Ovary (tissue), 9 donors: ENCODE data around the gene ALDOA. TPM values are rescaled to one million over a fixed set of nuclear protein-coding genes. Genes with fewer than 3 reads are reported as not detected.
A peak's percentile ranks its signal among the peaks of the same experiment; 100 is the strongest.

ENCODE experiments used
- DNase-seq, 5 donors: peaks; one replicate each; pipeline ENCODE4 v3.0.0-alpha.2; 2019 to 2020
- H3K27ac ChIP-seq, 2 donors: fragments of 200-600 bp; one replicate each; pipeline versions ENCODE4 v1.5.1 to v1.8.0; 2019 to 2022
- H3K27me3 ChIP-seq: fragments of 200-600 bp; one replicate; pipeline ENCODE4 v1.8.0; 2022
- H3K36me3 ChIP-seq: fragments of 200-600 bp; sonication (generic); one replicate; pipeline ENCODE4 v1.5.1; 2019
- H3K4me1 ChIP-seq: one replicate; pipeline ENCODE4 v1.8.1; 2013; ENCODE audit warnings: mild to moderate bottlenecking, moderate library complexity; ENCODE audit not compliant: insufficient read depth
- H3K4me3 ChIP-seq: fragments of 200-600 bp; sonication (generic); one replicate; pipeline ENCODE4 v1.5.1; 2017
- H3K9me3 ChIP-seq, 2 donors: fragments of 200-600 bp in 1 of 2; sonication (generic) in 1 of 2; one replicate each; pipeline versions ENCODE4 v1.5.1 to v1.8.1; 2013 to 2019; ENCODE audit warnings: mild to moderate bottlenecking in 1 of 2, moderate library complexity in 1 of 2
- CTCF ChIP-seq, 3 donors: fragments of 450-650 bp in 2 of 3; fragments of 200-600 bp in 1 of 3; IDR thresholded peaks; one replicate each; pipeline versions ENCODE4 v1.5.1 to v1.8.0; 2016 to 2022; ENCODE audit warnings: antibody characterized with exemption in 3 of 3, mild to moderate bottlenecking in 1 of 3
- EP300 ChIP-seq: sonication (generic); formaldehyde crosslinking; IDR thresholded peaks from one replicate; pipeline ENCODE4 v1.6.1; 2017; ENCODE audit warnings: antibody characterized with exemption
- POLR2A ChIP-seq: fragments of 450-650 bp; IDR thresholded peaks from one replicate; pipeline ENCODE4 v1.6.1; 2017; ENCODE audit warnings: antibody characterized with exemption, mild to moderate bottlenecking, moderate library complexity
- WGBS, 3 donors: extraction: QIAGEN DNeasy Blood & Tissue Kit in 1 of 3; methylation state at CpG; one replicate each; pipeline versions ENCODE4 v1.1.5 to v1.1.7; 2013 to 2017; 5-methylcytosine and 5-hydroxymethylcytosine counted together
- intact Hi-C, 4 donors: fragments of 100-400 bp; cut with DNase I; formaldehyde crosslinking; loops; one replicate each; pipeline versions ENCODE4 v1.11.0 to v1.15.1; 2022 to 2023
- polyA plus RNA-seq, 2 donors: library from polyadenylated mRNA; stranded (reverse); fragments of 200-250 nt in 1 of 2; fragments of 350-450 nt in 1 of 2; fragmentation: Illumina TruSeq in 1 of 2; extraction: RNeasy Lipid Tissue Mini Kit (QIAGEN cat#74804) in 1 of 2; gene quantifications; one replicate each; pipeline ENCODE4 v1.2.3, GENCODE V29; 2013 to 2014
- total RNA-seq, 7 donors: library from RNA; depleted of rRNA in 2 of 7; stranded (reverse); fragments of >200 nt in 2 of 7; fragmentation: NEBNext Ultra II Directional in 3 of 7; extraction: Animal tissue kit (Norgen Biotek cat#: 25700) in 3 of 7; gene quantifications; one replicate each; pipeline versions ENCODE4 v1.1.0 to v1.2.4, GENCODE V29; 2016 to 2023
- donor health status: DM: no; HTN: no; CAD: no; lungs with moderate emphysema.
- donor health status: DM: no; HTN: no; CAD: no.
- donor health status: Bipolar disorder and iron deficiency.
- donor health status: DM: yes; HTN: yes; CAD: no.
- donor health status: DM: no; HTN: no; CAD: no.
- donor health status: DM: yes; HTN: yes; CAD: no.

Gene ALDOA
- total and polyA plus RNA-seq, 9 donors: 252 to 1,259 (median 835) TPM

GRCh38 chr16:30060346-30060745, 5.2 kb upstream of the ALDOA start:
- TF ChIP-seq POLR2A: no peak
- no peak overlapping the region for H3K4me3 ChIP-seq

DNA sequence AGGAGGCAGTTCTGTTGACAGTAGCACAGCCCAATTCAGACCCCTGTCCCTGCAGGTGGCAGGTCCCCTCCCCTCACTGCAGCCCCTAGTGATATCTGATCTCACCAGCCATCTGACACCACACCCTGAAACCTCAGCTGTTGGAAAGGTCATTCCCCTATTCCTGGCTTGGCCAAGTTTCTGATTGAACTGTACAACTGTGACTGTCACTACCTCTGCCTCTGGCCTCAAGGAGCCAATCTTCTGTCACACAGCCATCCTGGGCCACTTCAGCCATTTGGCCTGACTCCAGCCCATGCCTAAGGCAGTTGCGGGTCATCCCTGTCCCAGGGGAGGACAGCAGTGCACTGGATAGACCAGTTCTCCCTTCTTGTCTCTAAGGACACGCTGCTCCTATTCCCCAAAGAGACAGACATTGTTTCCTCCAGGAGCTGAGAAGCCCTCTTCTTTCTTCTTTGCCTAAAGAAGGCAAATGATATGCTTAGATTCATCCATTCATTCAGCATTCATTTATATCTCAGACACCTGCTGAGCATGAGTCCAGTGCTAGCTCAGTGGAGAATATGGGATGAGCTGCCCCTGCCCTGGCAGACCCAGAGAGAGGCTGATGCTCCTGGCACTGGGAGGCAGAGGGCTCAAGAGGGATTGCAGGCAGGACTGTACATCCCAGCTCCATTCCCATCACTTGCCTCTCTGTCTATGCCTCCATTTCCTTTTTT, 4.6 kb upstream of the ALDOA start:
- intact Hi-C loops: loop anchor here in 1 of 4 donors (10.0 kb wide), 1 partner anchor 344 kb away; the partner anchor contains the start of gene ZNF771
- peaks cover 6% of the 10 kb centered on the region for H3K4me1 ChIP-seq
- H3K4me3 ChIP-seq: no peak overlapping the region
- no peaks in the 10 kb centered on the region for H3K9me3 ChIP-seq
- H3K36me3 ChIP-seq: no peaks in the 10 kb centered on the region
- TF ChIP-seq EP300: no peak
- no peak for TF ChIP-seq CTCF (IDR thresholded peaks at IDR 0.05)
- 68 to 77% (median 74%) methylated on average over 2 of the region's 2 CpGs for WGBS, 3 donors
- H3K27me3 ChIP-seq: no peaks in the 10 kb centered on the region
- no peak overlapping the region for H3K27ac ChIP-seq
- DNase-seq: no peak

More at GRCh38 chr16:30060346-30060745, 5.2 kb upstream of the ALDOA start:
- Histone ChIP-seq H3K4me1 (peaks cover 6% of the 10 kb centered on the region), H3K27ac (no peak overlapping the region), H3K27me3 (no peaks in the 10 kb centered on the region), H3K36me3 (no peaks in the 10 kb centered on the region), H3K9me3 (no peaks in the 10 kb centered on the region)
- intact Hi-C loops: loop anchor here in 1 of 4 donors (10.0 kb wide), 1 partner anchor 344 kb away; the partner anchor contains the start of gene ZNF771
- WGBS, 3 donors: 76 to 83% (median 82%) methylated on average over 4 of the region's 4 CpGs
- DNase-seq: no peak

DNA sequence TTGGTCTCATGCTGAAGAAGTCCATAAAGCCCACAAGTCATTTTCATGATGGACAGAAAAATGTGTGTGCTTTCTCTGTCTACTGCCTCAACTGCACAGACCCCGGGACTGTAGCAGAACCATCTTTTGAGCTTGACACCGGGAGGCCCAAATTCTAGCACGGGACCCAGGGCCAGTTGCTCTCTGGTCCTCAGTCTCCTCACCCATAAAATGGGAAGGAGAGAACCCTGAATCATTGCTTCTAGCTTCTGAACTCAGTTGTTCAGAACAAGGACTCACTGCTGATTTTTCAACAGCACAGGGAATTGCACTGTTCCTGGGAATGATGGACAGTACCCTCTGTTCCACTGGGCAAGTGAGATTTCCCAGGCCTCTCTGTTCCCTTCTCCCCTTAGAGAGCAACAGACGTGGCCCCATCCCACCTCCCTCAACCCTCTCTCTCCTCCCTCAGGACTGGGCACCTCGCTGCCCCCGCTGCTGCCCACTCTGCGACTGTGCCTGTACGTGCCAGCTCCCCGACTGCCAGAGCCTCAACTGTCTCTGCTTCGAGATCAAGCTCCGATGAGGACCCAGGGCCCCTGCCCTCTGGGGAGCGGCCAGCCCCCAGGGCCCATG, 2.2 kb upstream of the ALDOA start:
- no peak for TF ChIP-seq EP300
- no peak for TF ChIP-seq POLR2A
- no peak for TF ChIP-seq CTCF (IDR thresholded peaks at IDR 0.05)
- H3K27ac ChIP-seq: peak overlapping the region; percentile 91 to 99
- DNase-seq: no peak
- WGBS, 3 donors: 54 to 59% (median 58%) methylated on average over 12 of the region's 12 CpGs
- intact Hi-C loops: loop anchor here in 1 of 4 donors (10.0 kb wide), 1 partner anchor 341 kb away; the partner anchor contains the start of gene ZNF771
- H3K4me3 ChIP-seq: peak overlapping the region; percentile 97
- H3K36me3 ChIP-seq: no peaks in the 10 kb centered on the region
- peaks cover 13% of the 10 kb centered on the region for H3K4me1 ChIP-seq
- H3K27me3 ChIP-seq: no peaks in the 10 kb centered on the region
- H3K9me3 ChIP-seq: no peaks in the 10 kb centered on the region

DNA sequence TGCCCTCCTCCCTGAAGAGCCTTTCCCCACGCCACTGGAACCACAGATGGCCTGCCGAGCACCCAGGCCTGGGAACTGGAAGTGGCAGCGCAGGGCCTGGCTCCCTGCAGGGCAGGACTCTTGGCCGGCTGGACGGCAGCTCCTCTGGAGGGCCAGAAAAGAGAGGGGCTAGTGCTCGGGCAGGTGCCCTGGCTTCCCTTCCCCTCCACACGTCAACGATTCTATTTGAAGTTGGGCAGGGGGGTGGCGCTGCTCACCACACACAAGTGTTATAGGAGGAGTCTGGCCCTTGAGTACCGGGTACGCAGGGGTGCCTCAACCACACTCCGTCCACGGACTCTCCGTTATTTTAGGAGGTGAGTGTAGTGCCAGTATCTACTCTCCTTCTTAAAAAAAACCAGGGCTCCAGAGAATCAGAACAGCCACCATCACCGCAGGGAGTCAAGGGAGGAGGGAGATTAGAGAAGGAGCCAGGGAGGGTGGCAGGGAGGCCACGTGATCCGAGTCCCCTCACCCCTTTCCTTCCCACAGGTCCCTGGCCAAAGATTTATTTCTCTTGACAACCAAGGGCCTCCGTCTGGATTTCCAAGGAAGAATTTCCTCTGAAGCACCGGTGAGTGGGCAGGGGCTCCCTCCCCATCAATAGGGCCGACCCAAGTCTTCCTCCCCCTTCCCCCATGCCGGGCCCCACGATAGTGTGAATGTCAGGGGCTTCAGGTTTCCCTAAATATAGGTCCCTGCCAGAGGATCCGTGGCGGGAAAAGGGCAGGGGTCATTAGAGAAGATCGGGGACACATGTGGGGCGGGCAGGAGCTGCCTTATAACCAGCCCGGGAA, 1.4 kb upstream of the ALDOA start:
- Histone ChIP-seq H3K27ac (peak overlapping the region; percentile 91 to 99), H3K4me3 (peak overlapping the region; percentile 97), H3K27me3 (no peaks in the 10 kb centered on the region), H3K4me1 (peaks cover 13% of the 10 kb centered on the region), H3K9me3 (no peaks in the 10 kb centered on the region), H3K36me3 (no peaks in the 10 kb centered on the region)
- WGBS, 3 donors: 2 to 8% (median 7%) methylated on average over 26 to 27 of the region's 27 CpGs
- TF ChIP-seq CTCF (IDR thresholded peaks at IDR 0.05): peak; percentile 17 to 45 (median 44)
- TF ChIP-seq POLR2A: peak; percentile 57
- no peak for TF ChIP-seq EP300
- intact Hi-C loops: loop anchor here in 2 of 4 donors (2.0 to 10.0 kb wide), 2 partner anchors 29 to 341 kb away; partner anchors contain the start of gene ZNF771 (in 1 of the 2)
- peak; percentile 79 to 86 (median 83) for DNase-seq
